PFSK-1 (cell line): Measurements from ENCODE around the gene PCSK2.

Experiments
- FOXP2 ChIP-seq: optimal IDR thresholded peaks from 2 replicates; pipeline ENCODE3; 2011; ENCODE audit warnings: borderline replicate concordance, control low read depth, inconsistent platforms; ENCODE audit not compliant: insufficient read depth; ENCODE audit errors: extremely low read length, extremely low read depth
- POLR2AphosphoS5 ChIP-seq: IDR thresholded peaks from 2 replicates; pipeline ENCODE4 v1.6.1; 2012; ENCODE audit warnings: low read depth, mild to moderate bottlenecking, control low read depth, low read length, moderate library complexity
- SIN3A ChIP-seq: IDR thresholded peaks from 2 replicates; pipeline ENCODE4 v1.6.1; 2012; ENCODE audit warnings: mild to moderate bottlenecking, low read length, moderate library complexity, borderline replicate concordance; ENCODE audit not compliant: insufficient read depth
- TAF1 ChIP-seq: IDR thresholded peaks from 2 replicates; pipeline ENCODE4 v1.6.1; 2012; ENCODE audit warnings: low read length, control low read depth, borderline replicate concordance; ENCODE audit not compliant: insufficient read depth
- TF ChIP-seq, protein P1 (sequence below), 2 experiments: IDR thresholded peaks; 2 replicates each; pipeline versions ENCODE4 v1.6.1 to v1.8.0; 2011 to 2012; ENCODE audit warnings: low read depth in 2 of 2, low read length in 2 of 2, control low read depth in 1 of 2, inconsistent platforms in 1 of 2, mild to moderate bottlenecking in 1 of 2, moderate library complexity in 1 of 2; ENCODE audit not compliant: insufficient read depth in 1 of 2

PCSK2 gene

DNA sequence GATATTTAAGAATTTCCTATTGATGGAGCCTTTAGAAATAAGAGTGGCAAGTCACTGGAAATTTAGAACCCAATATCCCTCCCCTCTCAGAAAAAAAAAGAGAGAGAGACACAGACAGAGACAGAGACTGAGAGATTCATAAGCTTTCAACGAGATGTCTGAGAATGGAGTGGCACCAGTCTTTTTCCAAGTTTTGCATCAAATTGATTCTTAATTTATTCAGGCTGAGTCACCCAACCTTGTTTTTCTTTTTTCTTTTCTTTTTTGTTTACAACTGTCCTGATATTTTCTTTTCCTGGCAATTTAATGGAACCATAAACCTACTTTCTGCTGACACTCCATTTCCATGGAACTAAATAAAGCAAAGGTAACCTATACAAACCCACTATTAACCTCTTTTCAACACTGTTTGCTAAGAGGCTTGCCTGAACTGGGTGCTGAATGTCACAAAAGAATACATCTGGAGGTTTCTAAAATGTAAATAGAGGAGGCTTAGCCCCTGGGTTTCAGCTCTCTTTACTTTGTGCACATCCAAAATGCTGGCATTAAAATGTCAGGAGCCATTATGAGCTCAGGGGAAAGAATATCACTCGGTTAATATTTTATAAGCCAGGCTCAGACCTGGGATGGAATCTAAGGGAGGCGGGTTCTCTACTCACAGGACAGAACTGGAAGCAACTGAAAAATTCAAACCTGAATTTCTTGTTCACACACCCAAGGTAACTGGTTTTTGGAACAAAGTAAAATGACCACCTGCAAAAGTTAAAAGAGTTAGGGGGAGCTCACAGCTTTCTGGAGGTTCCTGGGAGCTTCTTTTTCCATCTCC is 203.5 kb downstream of the PCSK2 start:
- TF ChIP-seq POLR2AphosphoS5, result no peak
- TF ChIP-seq TAF1, result no peak
- TF ChIP-seq FOXP2, result no peak
- no peak for TF ChIP-seq SIN3A
- TF ChIP-seq, protein P1, sequence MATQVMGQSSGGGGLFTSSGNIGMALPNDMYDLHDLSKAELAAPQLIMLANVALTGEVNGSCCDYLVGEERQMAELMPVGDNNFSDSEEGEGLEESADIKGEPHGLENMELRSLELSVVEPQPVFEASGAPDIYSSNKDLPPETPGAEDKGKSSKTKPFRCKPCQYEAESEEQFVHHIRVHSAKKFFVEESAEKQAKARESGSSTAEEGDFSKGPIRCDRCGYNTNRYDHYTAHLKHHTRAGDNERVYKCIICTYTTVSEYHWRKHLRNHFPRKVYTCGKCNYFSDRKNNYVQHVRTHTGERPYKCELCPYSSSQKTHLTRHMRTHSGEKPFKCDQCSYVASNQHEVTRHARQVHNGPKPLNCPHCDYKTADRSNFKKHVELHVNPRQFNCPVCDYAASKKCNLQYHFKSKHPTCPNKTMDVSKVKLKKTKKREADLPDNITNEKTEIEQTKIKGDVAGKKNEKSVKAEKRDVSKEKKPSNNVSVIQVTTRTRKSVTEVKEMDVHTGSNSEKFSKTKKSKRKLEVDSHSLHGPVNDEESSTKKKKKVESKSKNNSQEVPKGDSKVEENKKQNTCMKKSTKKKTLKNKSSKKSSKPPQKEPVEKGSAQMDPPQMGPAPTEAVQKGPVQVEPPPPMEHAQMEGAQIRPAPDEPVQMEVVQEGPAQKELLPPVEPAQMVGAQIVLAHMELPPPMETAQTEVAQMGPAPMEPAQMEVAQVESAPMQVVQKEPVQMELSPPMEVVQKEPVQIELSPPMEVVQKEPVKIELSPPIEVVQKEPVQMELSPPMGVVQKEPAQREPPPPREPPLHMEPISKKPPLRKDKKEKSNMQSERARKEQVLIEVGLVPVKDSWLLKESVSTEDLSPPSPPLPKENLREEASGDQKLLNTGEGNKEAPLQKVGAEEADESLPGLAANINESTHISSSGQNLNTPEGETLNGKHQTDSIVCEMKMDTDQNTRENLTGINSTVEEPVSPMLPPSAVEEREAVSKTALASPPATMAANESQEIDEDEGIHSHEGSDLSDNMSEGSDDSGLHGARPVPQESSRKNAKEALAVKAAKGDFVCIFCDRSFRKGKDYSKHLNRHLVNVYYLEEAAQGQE (IDR thresholded peaks at IDR 0.05; ENCODE audit: insufficient read depth in 1 of 2, low read depth in 2 of 2, low read length in 2 of 2), result no peak

DNA sequence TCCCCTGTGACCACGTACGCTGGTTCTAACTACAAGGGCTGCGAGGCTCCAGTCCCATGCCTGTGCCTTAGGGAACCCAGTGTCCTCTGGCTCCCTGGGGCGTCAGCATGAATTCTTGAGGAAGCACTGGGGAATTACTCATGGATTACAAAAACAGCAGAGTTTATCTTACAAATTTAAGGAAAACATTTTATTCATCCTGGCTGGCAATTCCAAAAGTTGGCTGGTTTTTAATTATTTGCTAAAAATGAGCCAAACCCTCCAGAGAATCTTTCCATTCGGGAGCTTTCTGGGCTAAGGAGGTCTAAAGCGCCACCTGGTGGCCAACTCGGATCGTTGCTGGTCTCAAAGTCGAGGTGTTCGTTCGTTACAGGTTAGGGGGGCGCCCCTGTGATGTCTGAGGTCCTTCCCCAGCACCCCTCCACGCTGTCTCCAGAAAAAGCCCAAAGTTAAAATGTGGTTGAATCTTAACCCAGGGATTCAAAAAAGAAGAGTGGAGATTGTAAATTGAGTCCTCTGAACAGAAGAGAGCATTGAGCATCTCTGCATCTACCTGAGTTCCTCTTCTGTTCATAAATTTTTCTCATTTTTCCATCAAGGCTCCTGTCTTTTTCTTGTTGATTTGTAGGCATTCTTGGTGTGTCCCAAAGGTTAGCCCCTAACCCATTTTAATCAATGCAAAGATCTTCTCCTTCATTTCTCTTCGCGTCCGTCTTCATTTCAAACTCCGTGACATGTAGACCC is 205.0 kb downstream of the PCSK2 start:
- TF ChIP-seq POLR2AphosphoS5 (no peak), TAF1 (no peak), SIN3A (no peak), FOXP2 (no peak)
- TF ChIP-seq, protein P1 (IDR thresholded peaks at IDR 0.05; ENCODE audit: insufficient read depth in 1 of 2, low read depth in 2 of 2, low read length in 2 of 2), result no peak

DNA sequence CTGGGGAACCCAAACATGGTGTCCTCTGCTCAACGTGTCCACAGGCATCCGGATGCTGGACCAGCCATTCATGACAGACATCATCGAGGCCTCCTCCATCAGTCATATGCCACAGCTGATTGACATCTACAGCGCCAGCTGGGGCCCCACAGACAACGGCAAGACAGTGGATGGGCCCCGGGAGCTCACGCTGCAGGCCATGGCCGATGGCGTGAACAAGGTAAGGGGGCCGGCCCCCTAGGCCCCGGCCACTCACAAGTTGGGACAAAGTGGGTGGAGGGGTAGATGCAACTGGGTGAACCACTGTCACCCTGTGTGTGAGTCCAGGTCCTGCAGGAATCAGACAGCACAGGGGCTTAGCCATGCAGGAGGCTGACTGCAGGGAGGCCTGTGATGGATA is 209.8 kb downstream of the PCSK2 start:
- TF ChIP-seq FOXP2 (no peak), SIN3A (no peak), POLR2AphosphoS5 (no peak), TAF1 (no peak)
- TF ChIP-seq, protein P1 (IDR thresholded peaks at IDR 0.05; ENCODE audit: insufficient read depth in 1 of 2, low read depth in 2 of 2, low read length in 2 of 2), result no peak

DNA sequence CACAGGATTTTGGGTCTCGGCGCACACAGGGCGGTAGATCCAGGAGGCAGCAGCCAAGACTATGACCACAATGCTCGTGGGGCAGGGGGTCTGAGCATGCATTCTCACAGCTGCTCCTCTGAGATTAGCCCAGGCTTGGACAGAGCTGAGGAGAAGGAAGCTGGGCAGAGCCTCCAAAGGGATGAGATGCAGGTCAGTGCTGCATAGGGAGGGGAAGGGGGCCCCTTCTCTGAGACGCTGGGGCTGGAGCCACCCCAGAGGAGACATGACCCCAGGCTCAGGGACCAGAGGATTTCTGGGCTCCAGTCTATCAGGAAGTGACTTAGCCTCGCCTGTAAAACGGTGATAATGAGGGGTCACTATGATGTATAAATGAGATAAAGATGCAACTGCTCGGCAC is 210.4 kb downstream of the PCSK2 start:
- TF ChIP-seq, protein P1 (IDR thresholded peaks at IDR 0.05; ENCODE audit: insufficient read depth in 1 of 2, low read depth in 2 of 2, low read length in 2 of 2), result no peak
- TF ChIP-seq SIN3A (no peak), TAF1 (no peak), POLR2AphosphoS5 (no peak), FOXP2 (no peak)
